H1 (cell line): ENCODE data around the gene MYLK3. TPM values are rescaled to one million over a fixed set of nuclear protein-coding genes. Genes with fewer than 3 reads are reported as not detected.

Experiments used
- CTCF ChIA-PET: fragments of 300-600 bp; sonication (Branson Sonifier 250); formaldehyde crosslinking; loops from one replicate; lab custom pipeline; 2021; ENCODE audit not compliant: partially characterized antibody; lab: Charles Lee
- POLR2A ChIA-PET: fragments of 300-600 bp; sonication (Branson Sonifier 250); formaldehyde crosslinking; loops from one replicate; lab custom pipeline; 2021; ENCODE audit warnings: inconsistent platforms; ENCODE audit not compliant: partially characterized antibody; lab: Charles Lee
- DNase-seq, 2 experiments: peaks; one replicate each; pipeline versions ENCODE4 v3.0.0 to v3.0.0-alpha.2; 2010 to 2022; ENCODE audit warnings: low spot score in 2 of 2, low read depth in 1 of 2, mixed read lengths in 1 of 2
- FAIRE-seq: peaks from 2 replicates; lab custom pipeline; 2011; peaks lifted over from hg19 to GRCh38; lab: Jason Lieb, UNC
- H2AFZ ChIP-seq: 2 replicates; pipeline ENCODE4 v1.8.1; 2012; ENCODE audit warnings: low read length, inconsistent platforms
- H2AK5ac ChIP-seq: 2 replicates; pipeline ENCODE4 v1.6.1; 2013; ENCODE audit warnings: low read depth, low read length
- H2BK120ac ChIP-seq: replicated peaks from 2 replicates; pipeline ENCODE3; 2013; ENCODE audit warnings: low read depth, low read length, inconsistent platforms
- H2BK12ac ChIP-seq: 2 replicates; pipeline ENCODE4 v1.6.1; 2013; ENCODE audit warnings: low read depth, low read length
- H2BK15ac ChIP-seq: 2 replicates; pipeline ENCODE4 v1.6.1; 2013; ENCODE audit warnings: low read length
- H2BK20ac ChIP-seq: 2 replicates; pipeline ENCODE4 v1.6.1; 2013; ENCODE audit warnings: low read length
- H2BK5ac ChIP-seq: 2 replicates; pipeline ENCODE4 v1.6.1; 2013; ENCODE audit warnings: low read depth, low read length
- H3K14ac ChIP-seq: 2 replicates; pipeline ENCODE4 v1.6.1; 2013; ENCODE audit warnings: inconsistent platforms; ENCODE audit not compliant: insufficient read length
- H3K18ac ChIP-seq: 2 replicates; pipeline ENCODE4 v1.6.1; 2013; ENCODE audit warnings: low read length; ENCODE audit errors: extremely low read depth
- H3K23ac ChIP-seq: 2 replicates; pipeline ENCODE4 v1.6.1; 2013; ENCODE audit warnings: inconsistent platforms; ENCODE audit not compliant: insufficient read length
- H3K23me2 ChIP-seq: 2 replicates; pipeline ENCODE4 v1.6.1; 2013; ENCODE audit warnings: low read depth, low read length
- H3K27ac ChIP-seq: 2 replicates; pipeline ENCODE4 v1.6.1; 2011; ENCODE audit warnings: low read depth, low read length, inconsistent platforms
- H3K27me3 ChIP-seq, 4 experiments: replicated peaks in 1 of 4; 1 replicate in 1 of 4; 2 replicates in 3 of 4; pipeline versions ENCODE4 v1.6.1 to v1.8.1; 2011 to 2013; ENCODE audit warnings: low read length in 3 of 4, mild to moderate bottlenecking in 3 of 4, inconsistent platforms in 2 of 4, mixed read lengths in 2 of 4, moderate library complexity in 1 of 4; ENCODE audit not compliant: control insufficient read depth in 3 of 4, insufficient read depth in 3 of 4; ENCODE audit errors: extremely low read depth in 1 of 4
- H3K36me3 ChIP-seq, 4 experiments: 2 replicates each; pipeline versions ENCODE4 v1.6.1 to v1.8.1; 2011 to 2013; ENCODE audit warnings: mild to moderate bottlenecking in 4 of 4, low read length in 3 of 4, moderate library complexity in 2 of 4, control low read depth in 1 of 4, inconsistent platforms in 1 of 4; ENCODE audit not compliant: insufficient read depth in 4 of 4, control insufficient read depth in 2 of 4
- H3K4ac ChIP-seq: replicated peaks from 2 replicates; pipeline ENCODE3; 2013; ENCODE audit warnings: low read length, low read depth, mixed read lengths, inconsistent platforms; ENCODE audit not compliant: insufficient read length
- H3K4me1 ChIP-seq, 4 experiments: replicated peaks in 1 of 4; 1 replicate in 1 of 4; 2 replicates in 3 of 4; pipeline versions ENCODE4 v1.6.1 to v1.8.1; 2011 to 2013; ENCODE audit warnings: low read length in 3 of 4, inconsistent platforms in 2 of 4, mixed read lengths in 1 of 4; ENCODE audit not compliant: insufficient read depth in 4 of 4, control insufficient read depth in 3 of 4
- H3K4me2 ChIP-seq, 2 experiments: 2 replicates each; pipeline versions ENCODE4 v1.6.1 to v1.8.1; 2011 to 2013; ENCODE audit warnings: low read depth in 2 of 2, low read length in 2 of 2, control low read depth in 1 of 2, inconsistent platforms in 1 of 2, mild to moderate bottlenecking in 1 of 2; ENCODE audit not compliant: insufficient read depth in 1 of 2
- H3K4me3 ChIP-seq, 4 experiments: fragments of 200-600, 300-600 bp in 1 of 4; sonication (generic), shearing (Covaris generic), sonication (Bioruptor Twin) in 1 of 4; 2 replicates each; pipeline versions ENCODE4 v1.5.1 to v1.8.1; 2011 to 2016; ENCODE audit warnings: low read length in 4 of 4, low read depth in 3 of 4, control low read depth in 2 of 4, inconsistent platforms in 2 of 4, mild to moderate bottlenecking in 2 of 4, mixed read lengths in 1 of 4, moderate library complexity in 1 of 4; ENCODE audit not compliant: insufficient read depth in 2 of 4; ENCODE audit errors: extremely low read depth in 1 of 4
- H3K56ac ChIP-seq: replicated peaks from 2 replicates; pipeline ENCODE3; 2013; ENCODE audit warnings: low read depth, mild to moderate bottlenecking, mixed read lengths, low read length, inconsistent platforms; ENCODE audit not compliant: insufficient read length
- H3K79me1 ChIP-seq: 2 replicates; pipeline ENCODE4 v1.6.1; 2013; ENCODE audit warnings: low read depth, low read length, control low read depth
- H3K79me2 ChIP-seq, 2 experiments: 2 replicates each; pipeline versions ENCODE4 v1.6.1 to v1.8.1; 2012 to 2013; ENCODE audit warnings: low read length in 2 of 2, mild to moderate bottlenecking in 2 of 2, inconsistent platforms in 1 of 2; ENCODE audit not compliant: insufficient read depth in 2 of 2, control insufficient read depth in 1 of 2
- H3K9ac ChIP-seq, 4 experiments: replicated peaks in 1 of 4; 1 replicate in 1 of 4; 2 replicates in 3 of 4; pipeline versions ENCODE4 v1.6.1 to v1.8.1; 2011 to 2013; ENCODE audit warnings: low read depth in 3 of 4, low read length in 3 of 4, control low read depth in 2 of 4, mild to moderate bottlenecking in 2 of 4, moderate library complexity in 2 of 4, inconsistent platforms in 1 of 4; ENCODE audit errors: extremely low read depth in 1 of 4
- H3K9me3 ChIP-seq, 2 experiments: 2 replicates each; pipeline versions ENCODE4 v1.6.1 to v1.8.1; 2012 to 2013; ENCODE audit warnings: mild to moderate bottlenecking in 2 of 2, moderate library complexity in 2 of 2, control low read depth in 1 of 2, inconsistent platforms in 1 of 2, low read depth in 1 of 2, low read length in 1 of 2, mixed read lengths in 1 of 2; ENCODE audit not compliant: insufficient read depth in 2 of 2
- H4K20me1 ChIP-seq, 2 experiments: replicated peaks in 1 of 2; 2 replicates each; pipeline versions ENCODE3 to v1.8.1; 2011 to 2013; ENCODE audit warnings: inconsistent platforms in 2 of 2, low read length in 2 of 2, mild to moderate bottlenecking in 1 of 2; ENCODE audit not compliant: insufficient read depth in 2 of 2, control insufficient read depth in 1 of 2
- H4K5ac ChIP-seq: 2 replicates; pipeline ENCODE4 v1.6.1; 2013; ENCODE audit warnings: low read length, low read depth, mixed read lengths, inconsistent platforms; ENCODE audit not compliant: insufficient read length
- H4K8ac ChIP-seq: 2 replicates; pipeline ENCODE4 v1.8.0; 2013; ENCODE audit warnings: mild to moderate bottlenecking, moderate library complexity, low read length, inconsistent platforms; ENCODE audit not compliant: insufficient read depth; ENCODE audit errors: extremely low read depth
- H4K91ac ChIP-seq: replicated peaks from 2 replicates; pipeline ENCODE3; 2013; ENCODE audit warnings: low read length, mixed read lengths, inconsistent platforms; ENCODE audit not compliant: insufficient read length
- BACH1 ChIP-seq: IDR thresholded peaks from 2 replicates; pipeline ENCODE4 v1.6.1; 2012; ENCODE audit warnings: low read length, improper control_type of control experiment
- NRF1 ChIP-seq: IDR thresholded peaks from 2 replicates; pipeline ENCODE4 v1.6.1; 2011; ENCODE audit warnings: mild to moderate bottlenecking, low read depth, low read length, improper control_type of control experiment
- POLR2A ChIP-seq, 2 experiments: IDR thresholded peaks; 1 replicate in 1 of 2; 2 replicates in 1 of 2; pipeline ENCODE4 v1.6.1; 2011; ENCODE audit warnings: low read depth in 2 of 2, low read length in 2 of 2, mild to moderate bottlenecking in 2 of 2; ENCODE audit errors: control extremely low read depth in 1 of 2
- TAF7 ChIP-seq: optimal IDR thresholded peaks from 2 replicates; pipeline ENCODE3; 2011; ENCODE audit warnings: low read depth, mild to moderate bottlenecking, inconsistent platforms, low read length, moderate library complexity, borderline replicate concordance
- TCF12 ChIP-seq: IDR thresholded peaks from 2 replicates; pipeline ENCODE4 v1.6.1; 2011; ENCODE audit warnings: low read depth, mild to moderate bottlenecking, low read length
- WGBS, 2 experiments: shearing (Covaris generic) in 1 of 2; methylation state at CpG; one replicate each; pipeline versions ENCODE4 v1.1.6 to v1.1.7; 2013 to 2015; ENCODE audit warnings: low lambda C conversion rate in 2 of 2, mixed read lengths in 2 of 2, inconsistent platforms in 1 of 2, low coverage in 1 of 2, missing lambda C conversion rate in 1 of 2; ENCODE audit not compliant: insufficient replicate concordance in 2 of 2, insufficient coverage in 1 of 2, insufficient read length in 1 of 2; ENCODE audit errors: extremely low coverage in 1 of 2, missing lambda C conversion rate in 1 of 2; 5-methylcytosine and 5-hydroxymethylcytosine counted together
- polyA plus RNA-seq, 7 experiments: library from polyadenylated mRNA; depleted of rRNA in 3 of 7; stranded (reverse) in 5 of 7; unstranded in 2 of 7; fragments of >200 nt in 5 of 7; fragments of 200-250 nt in 2 of 7; gene quantifications; 1 replicate in 5 of 7; 2 replicates in 1 of 7; 4 replicates in 1 of 7; pipeline versions ENCODE4 v1.2.1 to v1.2.3, GENCODE V29; 2011 to 2013; ENCODE audit warnings: missing spikeins in 2 of 7, mixed read lengths in 2 of 7
- total RNA-seq: library from RNA; stranded (reverse); fragmentation: NEBNext Ultra II Directional; extraction: Animal tissue kit (Norgen Biotek cat#: 25700); gene quantifications from 2 replicates; pipeline ENCODE4 v1.2.1, GENCODE V29; 2021
- TF ChIP-seq, protein P1 (sequence below): IDR thresholded peaks from 2 replicates; pipeline ENCODE4 v1.6.1; 2012; ENCODE audit warnings: inconsistent platforms

The MYLK3 gene
- total and polyA plus RNA-seq, 2 of the 8 experiments (the other 6 are each of a cell fraction or from before 2014, with no cell fraction given) = 0.14 to 0.35 TPM

DNA sequence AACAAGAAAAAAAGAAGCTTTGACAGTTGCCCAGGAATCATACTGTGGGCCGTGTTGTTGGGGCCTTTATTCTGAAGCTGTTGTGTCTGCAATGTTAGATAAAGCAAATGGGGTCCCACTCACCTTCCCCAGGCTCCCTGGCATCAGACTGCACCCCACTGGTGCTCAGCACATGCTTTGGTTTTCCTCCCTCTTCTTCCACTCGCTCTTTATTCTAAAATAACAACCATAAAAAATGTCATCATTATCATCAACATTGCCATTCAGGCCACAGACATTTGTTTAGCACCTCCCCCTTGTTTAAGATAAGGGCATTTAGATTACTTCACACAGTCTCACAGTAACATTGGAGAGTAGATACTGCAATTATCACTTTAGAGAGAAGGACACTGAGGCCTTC is 8.2 kb downstream of the MYLK3 start:
- H3K18ac ChIP-seq = no peak overlapping the region
- no peak overlapping the region for H2BK20ac ChIP-seq
- no peak overlapping the region for H3K4me3 ChIP-seq
- H3K9me3 ChIP-seq = no peaks in the 10 kb centered on the region
- H3K14ac ChIP-seq = no peak overlapping the region
- H3K9ac ChIP-seq = no peak overlapping the region
- no peak overlapping the region for H2BK120ac ChIP-seq
- no peak overlapping the region for H4K8ac ChIP-seq
- H3K56ac ChIP-seq = no peak overlapping the region
- no peak overlapping the region for H2AFZ ChIP-seq
- no peak overlapping the region for H2AK5ac ChIP-seq
- no peaks in the 10 kb centered on the region for H3K27me3 ChIP-seq
- no peak for DNase-seq
- FAIRE-seq = no peak
- H2BK5ac ChIP-seq = no peak overlapping the region
- H4K20me1 ChIP-seq = no peaks in the 10 kb centered on the region
- no peak for TF ChIP-seq NRF1
- TF ChIP-seq, protein P1, sequence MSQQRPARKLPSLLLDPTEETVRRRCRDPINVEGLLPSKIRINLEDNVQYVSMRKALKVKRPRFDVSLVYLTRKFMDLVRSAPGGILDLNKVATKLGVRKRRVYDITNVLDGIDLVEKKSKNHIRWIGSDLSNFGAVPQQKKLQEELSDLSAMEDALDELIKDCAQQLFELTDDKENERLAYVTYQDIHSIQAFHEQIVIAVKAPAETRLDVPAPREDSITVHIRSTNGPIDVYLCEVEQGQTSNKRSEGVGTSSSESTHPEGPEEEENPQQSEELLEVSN = no peak
- no peak for TF ChIP-seq TCF12
- TF ChIP-seq TAF7 = no peak
- no peak for TF ChIP-seq POLR2A (IDR thresholded peaks at IDR 0.05; ENCODE audit: control extremely low read depth in 1 of 2, low read depth in 2 of 2, low read length in 2 of 2)
- TF ChIP-seq BACH1 = no peak
- TF ChIP-seq, all 59 proteins: peak for 0
- Histone ChIP-seq H3K79me2 (no peaks in the 10 kb centered on the region), H3K23me2 (no peaks in the 10 kb centered on the region), H3K36me3 (no peaks in the 10 kb centered on the region), H3K4ac (no peak overlapping the region), H3K79me1 (no peaks in the 10 kb centered on the region), H3K4me1 (peaks cover 0 to 3% (median 0%) of the 10 kb centered on the region in 4 experiments; a peak in 2 of 7 replicates), H4K91ac (no peak overlapping the region), H2BK15ac (no peak overlapping the region), H2BK12ac (no peak overlapping the region), H3K23ac (no peak overlapping the region), H4K5ac (no peak overlapping the region), H3K27ac (no peak overlapping the region), H3K4me2 (no peak overlapping the region)
- WGBS, 2 experiments = 74% methylated on average over 2 of the region's 2 CpGs; no CpG with 5 or more reads in 1 of the 2 experiments
- ChIA-PET POLR2A (interaction anchor here (1.4 kb wide), 1 partner anchor 9 kb away, joined by 4 read pairs; the partner anchor contains the start of gene MYLK3), CTCF (interaction anchor here (1.1 kb wide), 1 partner anchor 12 kb away, joined by 4 read pairs; no protein-coding TSS in a partner anchor)
